IMR-90 (cell line): Measurements from ENCODE around the gene NOL9. TPM values are rescaled to one million over a fixed set of nuclear protein-coding genes. Genes with fewer than 3 reads are reported as not detected.

Source experiments
- ATAC-seq: fragments of 200-7000 bp; cut with Tn5 transposase; 2 replicates; pipeline ENCODE4 v1.9.1; 2020; ENCODE audit warnings: low read depth, mild to moderate bottlenecking, moderate library complexity
- BruUV-seq: library from RNA; stranded (reverse); fragments of 400-500 nt; replicated peaks from 2 replicates; lab custom pipeline; 2021; lab: Mats Ljungman, UMichigan
- CTCF ChIA-PET: fragments of 300-600 bp; formaldehyde crosslinking; extraction: SDS; loops from one replicate; lab custom pipeline; 2021; ENCODE audit warnings: antibody characterized with exemption; lab: Yijun Ruan, JAX
- POLR2A ChIA-PET: fragments of 300-600 bp; sonication (Branson Sonifier 250); formaldehyde crosslinking; loops from one replicate; lab custom pipeline; 2022; ENCODE audit warnings: antibody characterized with exemption; ENCODE audit not compliant: unreplicated experiment; lab: Charles Lee
- DNase-seq: peaks from one replicate; pipeline ENCODE4 v3.0.0; 2013
- H2AFZ ChIP-seq: replicated peaks from 2 replicates; pipeline ENCODE3; 2013; ENCODE audit warnings: low read length, mild to moderate bottlenecking; ENCODE audit not compliant: poor library complexity
- H2AK5ac ChIP-seq: 2 replicates; pipeline ENCODE4 v1.6.1; 2013; ENCODE audit warnings: low read depth, low read length, inconsistent platforms
- H2AK9ac ChIP-seq: replicated peaks from 2 replicates; pipeline ENCODE3; 2013; ENCODE audit warnings: mild to moderate bottlenecking, low read depth, low read length, moderate library complexity; ENCODE audit not compliant: poor library complexity
- H2BK120ac ChIP-seq: 2 replicates; pipeline ENCODE4 v1.6.1; 2013; ENCODE audit warnings: low read depth, low read length, inconsistent platforms
- H2BK15ac ChIP-seq: 3 replicates; pipeline ENCODE4 v1.6.1; 2013; ENCODE audit warnings: low read depth, low read length, inconsistent platforms
- H2BK20ac ChIP-seq: 2 replicates; pipeline ENCODE4 v1.6.1; 2013; ENCODE audit warnings: low read depth, mild to moderate bottlenecking, inconsistent platforms, low read length, moderate library complexity
- H2BK5ac ChIP-seq: 2 replicates; pipeline ENCODE4 v1.6.1; 2013; ENCODE audit warnings: mild to moderate bottlenecking, low read depth, low read length, inconsistent platforms; ENCODE audit not compliant: poor library complexity, severe bottlenecking
- H3K14ac ChIP-seq: replicated peaks from 2 replicates; pipeline ENCODE4 v1.6.1; 2013; ENCODE audit warnings: low read depth, low read length, inconsistent platforms
- H3K18ac ChIP-seq: 2 replicates; pipeline ENCODE4 v1.6.1; 2013; ENCODE audit warnings: low read depth, low read length, control low read depth
- H3K23ac ChIP-seq: 2 replicates; pipeline ENCODE4 v1.6.1; 2013; ENCODE audit warnings: low read depth, low read length, inconsistent platforms
- H3K27ac ChIP-seq: 2 replicates; pipeline ENCODE4 v1.5.1; 2013; ENCODE audit warnings: mild to moderate bottlenecking, control low read depth, low read length; ENCODE audit not compliant: insufficient read depth
- H3K27me3 ChIP-seq: 2 replicates; pipeline ENCODE4 v1.6.1; 2013; ENCODE audit warnings: low read length; ENCODE audit not compliant: control insufficient read depth, insufficient read depth
- H3K36me3 ChIP-seq: 2 replicates; pipeline ENCODE4 v1.6.1; 2013; ENCODE audit warnings: low read length, mixed read lengths; ENCODE audit not compliant: control insufficient read depth, insufficient read depth
- H3K4ac ChIP-seq: 2 replicates; pipeline ENCODE4 v1.6.1; 2013; ENCODE audit warnings: low read depth, low read length, inconsistent platforms
- H3K4me1 ChIP-seq: 2 replicates; pipeline ENCODE4 v1.6.1; 2013; ENCODE audit warnings: low read length, mixed read lengths; ENCODE audit not compliant: control insufficient read depth, insufficient read depth
- H3K4me2 ChIP-seq: 2 replicates; pipeline ENCODE4 v1.6.1; 2013; ENCODE audit warnings: low read depth, mild to moderate bottlenecking, control low read depth, low read length, moderate library complexity
- H3K4me3 ChIP-seq: 2 replicates; pipeline ENCODE4 v1.5.1; 2013; ENCODE audit warnings: low read depth, mild to moderate bottlenecking, control low read depth, low read length, moderate library complexity; ENCODE audit not compliant: insufficient read depth
- H3K56ac ChIP-seq: 2 replicates; pipeline ENCODE4 v1.6.1; 2013; ENCODE audit warnings: low read length, inconsistent platforms; ENCODE audit not compliant: insufficient read depth; ENCODE audit errors: extremely low read depth
- H3K79me1 ChIP-seq, 2 experiments: 2 replicates each; pipeline ENCODE4 v1.6.1; 2013; ENCODE audit warnings: low read length in 2 of 2, inconsistent platforms in 1 of 2, low read depth in 1 of 2
- H3K9ac ChIP-seq: 2 replicates; pipeline ENCODE4 v1.6.1; 2013; ENCODE audit warnings: low read depth, low read length, control low read depth
- H3K9me1 ChIP-seq: 2 replicates; pipeline ENCODE4 v1.6.1; 2013; ENCODE audit warnings: low read length, inconsistent platforms; ENCODE audit not compliant: insufficient read depth
- H3K9me3 ChIP-seq: 2 replicates; pipeline ENCODE4 v1.6.1; 2013; ENCODE audit warnings: low read length; ENCODE audit not compliant: control insufficient read depth, insufficient read depth
- H4K20me1 ChIP-seq: 2 replicates; pipeline ENCODE4 v1.6.1; 2013; ENCODE audit warnings: low read length, inconsistent platforms; ENCODE audit not compliant: insufficient read depth
- H4K5ac ChIP-seq: 2 replicates; pipeline ENCODE4 v1.6.1; 2013; ENCODE audit warnings: mild to moderate bottlenecking, low read depth, low read length, control low read depth
- H4K8ac ChIP-seq, 2 experiments: 2 replicates each; pipeline ENCODE4 v1.6.1; 2013; ENCODE audit warnings: low read depth in 2 of 2, low read length in 2 of 2, control low read depth in 1 of 2, inconsistent platforms in 1 of 2
- H4K91ac ChIP-seq: 2 replicates; pipeline ENCODE4 v1.6.1; 2013; ENCODE audit warnings: low read depth, low read length, inconsistent platforms; ENCODE audit not compliant: insufficient read depth
- BHLHE40 ChIP-seq: fragments of 150-350 bp; IDR thresholded peaks from 2 replicates; pipeline ENCODE4 v1.6.1; 2016; ENCODE audit warnings: mild to moderate bottlenecking, low read depth, low read length
- WGBS, 2 experiments: methylation state at CpG; one replicate each; pipeline versions ENCODE4 v1.1.5 to v1.1.7; 2013; ENCODE audit warnings: missing lambda C conversion rate in 2 of 2; ENCODE audit not compliant: insufficient read length in 1 of 2; ENCODE audit errors: extremely low coverage in 2 of 2; 5-methylcytosine and 5-hydroxymethylcytosine counted together
- dilution Hi-C: fragments of 300-500 bp; cut with HindIII; formaldehyde crosslinking; loops from one replicate; pipeline ENCODE4 v1.14.3; 2018; ENCODE audit warnings: low sequenced_read_pairs; ENCODE audit not compliant: unreplicated experiment
- in situ Hi-C: fragments of 300-500 bp; cut with MboI; formaldehyde crosslinking; loops from 3 replicates; pipeline ENCODE4 v1.14.3; 2019; ENCODE audit warnings: low sequenced_read_pairs, inconsistent platforms, mixed read lengths
- intact Hi-C: fragments of 100-400 bp; cut with micrococcal nuclease; formaldehyde crosslinking; loops from 2 replicates; pipeline ENCODE4 v1.10.0; 2022
- polyA plus RNA-seq, 3 experiments: library from polyadenylated mRNA; depleted of rRNA; stranded (reverse); fragments of >200 nt; gene quantifications; 2 replicates each; pipeline ENCODE4 v1.2.3, GENCODE V29; 2012; ENCODE audit warnings: low replicate concordance in 1 of 3
- total RNA-seq: library from RNA; depleted of rRNA; stranded (reverse); fragments of >200 nt; gene quantifications from 2 replicates; pipeline ENCODE4 v1.2.3, GENCODE V29; 2012
- TF ChIP-seq, protein P1 (sequence below): fragments of 150-350 bp; IDR thresholded peaks from 2 replicates; pipeline ENCODE4 v1.6.1; 2016; ENCODE audit warnings: low read depth, mild to moderate bottlenecking, low read length, moderate library complexity, borderline replicate concordance

The NOL9 gene
- total and polyA plus RNA-seq, 2 of the 4 experiments (the other 2 are of a cell fraction): 13.0 to 19.2 TPM

DNA sequence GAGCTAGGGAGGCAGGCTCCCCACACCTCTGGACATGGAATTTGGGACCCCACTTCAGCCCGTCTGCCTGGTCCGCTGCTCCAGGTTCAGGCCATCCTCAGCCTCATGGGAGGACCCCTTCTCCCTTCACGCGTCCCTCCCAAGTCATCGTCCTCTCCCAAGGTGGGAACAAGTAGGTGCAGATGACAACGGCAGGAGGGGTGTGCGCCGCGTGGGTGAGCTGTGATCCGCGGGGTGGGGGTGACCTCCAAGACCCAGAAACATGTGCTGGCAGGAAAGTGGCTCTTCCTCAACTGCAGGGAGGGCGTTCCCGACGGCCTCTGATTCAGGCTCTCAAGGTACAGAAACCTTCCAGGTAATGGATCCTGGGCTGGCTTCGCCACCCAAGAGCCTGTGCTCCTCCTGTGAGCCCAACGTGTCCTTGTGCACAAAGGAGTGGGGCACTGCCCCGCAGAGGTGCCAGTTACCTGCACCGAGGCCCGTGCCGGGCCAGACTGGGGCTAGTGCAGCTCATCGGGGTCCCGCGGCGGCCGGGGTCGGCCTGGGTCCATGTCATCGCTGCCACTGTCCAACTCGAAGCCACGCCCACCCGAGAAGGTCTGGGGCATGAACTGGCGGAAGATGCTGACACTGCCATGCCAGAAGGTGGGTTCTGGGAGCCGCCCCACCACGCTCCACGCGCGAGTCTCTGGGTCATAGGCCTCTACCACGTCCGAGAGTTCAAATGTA is 38.7 kb upstream of the NOL9 start:
- H3K18ac ChIP-seq: no peak overlapping the region
- CTCF ChIA-PET: no interaction called here
- H3K14ac ChIP-seq: no peak overlapping the region
- H3K9me3 ChIP-seq: no peaks in the 10 kb centered on the region
- no TSS peak for BruUV-seq
- H3K79me1 ChIP-seq: peaks cover 13 to 82% of the 10 kb centered on the region in 2 experiments
- H2BK15ac ChIP-seq: no peak overlapping the region
- in situ Hi-C loops (no loop called here), dilution Hi-C loops (no loop called here), intact Hi-C loops (no loop called here)
- no peak overlapping the region for H2BK120ac ChIP-seq
- peaks cover 80% of the 10 kb centered on the region for H4K20me1 ChIP-seq
- H3K9me1 ChIP-seq: no peaks in the 10 kb centered on the region
- ATAC-seq (no peak), DNase-seq (no peak)
- no peaks in the 10 kb centered on the region for H3K27me3 ChIP-seq
- H3K9ac ChIP-seq: no peak overlapping the region
- H2AFZ ChIP-seq: no peak overlapping the region
- 97% methylated on average over 26 of the region's 38 CpGs; no CpG with 5 or more reads in 1 of the 2 experiments for WGBS, 2 experiments
- no peak overlapping the region for H3K56ac ChIP-seq
- no peak overlapping the region for H3K4ac ChIP-seq
- no peak for TF ChIP-seq BHLHE40
- TF ChIP-seq, protein P1, sequence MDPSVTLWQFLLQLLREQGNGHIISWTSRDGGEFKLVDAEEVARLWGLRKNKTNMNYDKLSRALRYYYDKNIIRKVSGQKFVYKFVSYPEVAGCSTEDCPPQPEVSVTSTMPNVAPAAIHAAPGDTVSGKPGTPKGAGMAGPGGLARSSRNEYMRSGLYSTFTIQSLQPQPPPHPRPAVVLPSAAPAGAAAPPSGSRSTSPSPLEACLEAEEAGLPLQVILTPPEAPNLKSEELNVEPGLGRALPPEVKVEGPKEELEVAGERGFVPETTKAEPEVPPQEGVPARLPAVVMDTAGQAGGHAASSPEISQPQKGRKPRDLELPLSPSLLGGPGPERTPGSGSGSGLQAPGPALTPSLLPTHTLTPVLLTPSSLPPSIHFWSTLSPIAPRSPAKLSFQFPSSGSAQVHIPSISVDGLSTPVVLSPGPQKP: no peak
- H4K8ac ChIP-seq: no peak overlapping the region
- H4K5ac ChIP-seq: no peak overlapping the region
- no peak overlapping the region for H3K4me2 ChIP-seq
- H3K4me3 ChIP-seq: no peak overlapping the region
- H2AK5ac ChIP-seq: no peak overlapping the region
- no peak overlapping the region for H2BK20ac ChIP-seq
- no peak overlapping the region for H3K23ac ChIP-seq
- no peaks in the 10 kb centered on the region; the same call in 1 of the 2 replicates for H3K4me1 ChIP-seq
- POLR2A ChIA-PET: no interaction called here
- H3K36me3 ChIP-seq: peaks cover 94% of the 10 kb centered on the region
- no peak overlapping the region for H4K91ac ChIP-seq
- no peak overlapping the region for H3K27ac ChIP-seq
- H2BK5ac ChIP-seq: no peak overlapping the region
- no peak overlapping the region for H2AK9ac ChIP-seq
